HG02678 (cell line): ENCODE measurements around the gene ASH1L.
"Not testable (repeated sequence)": the region's sequence is repeated elsewhere in the genome, so short reads cannot be mapped to it uniquely, and the experiment has no call there.

Experiments used
- ATAC-seq: cut with Tn5 transposase; IDR thresholded peaks from one replicate; pipeline ENCODE4 v1.9.1; 2021; ENCODE audit warnings: mild to moderate bottlenecking, moderate library complexity; ENCODE audit not compliant: unreplicated experiment

ASH1L gene

DNA sequence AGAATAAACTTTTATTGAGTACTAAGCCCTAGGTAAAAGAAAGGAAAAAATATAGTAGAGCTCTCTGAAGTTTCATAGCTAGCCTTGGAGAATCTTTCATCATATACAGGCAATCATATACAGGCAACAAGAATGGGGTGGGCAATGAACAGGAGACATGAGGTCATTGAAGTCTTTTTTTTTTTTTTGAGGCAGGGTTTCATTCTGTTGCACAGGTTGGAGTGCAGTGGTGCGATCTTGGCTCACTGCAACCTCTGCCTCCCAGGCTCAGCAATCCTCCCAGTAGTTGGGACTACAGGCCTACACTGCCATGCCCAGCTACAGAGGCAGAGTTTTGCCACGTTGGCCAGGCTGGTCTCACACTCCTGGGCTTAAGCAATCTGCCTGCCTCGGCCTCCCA, 219.8 kb downstream of the ASH1L start:
- ATAC-seq, result no peak

GRCh38 chr1:155339515-155340097, 223.0 kb downstream of the ASH1L start:
- no peak for ATAC-seq

DNA sequence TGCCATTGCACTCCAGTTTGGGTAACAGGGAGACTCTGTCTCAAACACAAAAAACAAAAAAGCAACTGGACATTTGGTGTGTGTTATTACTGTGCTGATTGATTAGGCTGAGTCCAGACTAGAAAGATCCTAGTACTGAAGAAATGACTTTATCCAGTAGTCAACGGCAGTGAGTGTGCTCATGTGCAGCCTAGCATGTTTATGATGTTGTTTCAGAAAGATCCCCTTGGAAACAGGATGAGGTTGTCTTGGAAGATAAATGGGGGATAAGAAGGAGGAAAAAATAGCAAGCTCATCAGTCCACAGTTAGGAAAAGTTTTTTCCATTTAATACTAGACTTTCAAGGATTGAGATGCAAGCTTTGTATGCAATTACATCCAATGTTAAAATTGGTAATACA, 227.6 kb downstream of the ASH1L start:
- ATAC-seq, result no peak

GRCh38 chr1:155329980-155330598, 232.5 kb downstream of the ASH1L start:
- ATAC-seq, result no peak

GRCh38 chr1:155328856-155329255, 233.7 kb downstream of the ASH1L start:
- ATAC-seq, result not testable (repeated sequence)

GRCh38 chr1:155327981-155328380, 234.6 kb downstream of the ASH1L start:
- ATAC-seq, result no peak

DNA sequence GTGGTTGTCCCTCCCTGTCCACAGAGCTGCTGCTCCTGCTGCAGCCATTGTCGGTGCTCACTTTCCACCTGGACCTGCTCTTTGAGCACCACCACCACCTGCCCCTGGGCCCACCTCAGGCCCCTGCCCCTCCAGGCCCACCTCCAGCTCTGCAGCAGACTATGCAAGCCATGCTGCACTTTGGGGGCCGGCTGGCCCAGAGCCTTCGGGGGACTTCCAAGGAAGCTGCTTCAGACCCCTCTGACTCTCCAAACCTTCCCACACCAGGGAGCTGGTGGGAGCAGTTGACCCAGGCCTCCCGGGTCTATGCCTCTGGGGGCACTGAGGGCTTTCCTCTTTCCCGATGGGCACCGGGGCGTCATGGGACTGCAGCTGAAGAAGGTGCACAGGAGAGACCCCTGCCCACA, 236.0 kb downstream of the ASH1L start:
- ATAC-seq, result no peak

- no peak for ATAC-seq
Observed at GRCh38 chr1:155326020-155326526, 236.5 kb downstream of the ASH1L start.

- ATAC-seq, result no peak
Observed at GRCh38 chr1:155325603-155325893, 237.1 kb downstream of the ASH1L start.

DNA sequence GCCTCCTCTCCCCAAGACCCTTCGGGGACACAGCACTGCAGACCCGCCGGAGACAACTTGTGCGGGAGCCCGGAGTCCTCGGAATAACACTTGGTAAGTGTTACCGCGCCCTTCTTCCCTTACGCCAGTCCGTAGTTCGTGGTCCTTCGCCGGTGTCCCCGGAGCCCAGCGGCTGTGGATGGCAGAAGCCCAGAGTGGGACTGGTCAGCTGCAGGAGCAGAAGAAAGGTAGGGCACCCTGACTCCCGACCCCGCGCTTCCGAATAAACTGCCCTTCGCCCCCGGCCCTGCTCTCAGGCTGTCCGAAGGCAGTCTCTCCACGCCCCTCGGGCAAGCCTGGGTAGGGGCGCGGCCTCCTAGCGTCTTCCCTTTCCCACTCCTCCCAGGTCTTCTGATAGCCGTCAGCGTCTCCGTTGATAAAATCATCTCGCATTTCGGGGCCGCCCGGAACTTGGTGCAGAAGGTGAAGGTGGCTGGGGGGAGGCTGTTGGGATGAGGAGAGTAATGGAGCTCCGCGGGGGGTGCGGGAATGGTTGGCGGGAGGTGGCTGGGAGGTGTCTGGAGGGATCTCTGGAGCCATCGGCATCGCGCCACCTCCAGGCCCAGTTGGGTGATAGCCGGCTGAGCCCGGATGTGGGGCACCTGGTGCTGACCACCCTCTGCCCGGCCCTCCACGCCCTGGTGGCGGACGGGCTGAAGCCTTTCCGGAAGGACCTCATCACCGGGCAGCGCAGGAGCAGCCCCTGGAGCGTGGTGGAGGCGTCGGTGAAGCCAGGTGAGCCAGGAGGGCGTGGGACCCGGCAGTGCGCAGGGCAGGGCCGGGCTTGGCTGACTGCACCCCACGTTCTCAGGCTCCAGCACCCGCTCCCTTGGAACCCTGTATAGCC, 237.6 kb downstream of the ASH1L start:
- ATAC-seq, result no peak

DNA sequence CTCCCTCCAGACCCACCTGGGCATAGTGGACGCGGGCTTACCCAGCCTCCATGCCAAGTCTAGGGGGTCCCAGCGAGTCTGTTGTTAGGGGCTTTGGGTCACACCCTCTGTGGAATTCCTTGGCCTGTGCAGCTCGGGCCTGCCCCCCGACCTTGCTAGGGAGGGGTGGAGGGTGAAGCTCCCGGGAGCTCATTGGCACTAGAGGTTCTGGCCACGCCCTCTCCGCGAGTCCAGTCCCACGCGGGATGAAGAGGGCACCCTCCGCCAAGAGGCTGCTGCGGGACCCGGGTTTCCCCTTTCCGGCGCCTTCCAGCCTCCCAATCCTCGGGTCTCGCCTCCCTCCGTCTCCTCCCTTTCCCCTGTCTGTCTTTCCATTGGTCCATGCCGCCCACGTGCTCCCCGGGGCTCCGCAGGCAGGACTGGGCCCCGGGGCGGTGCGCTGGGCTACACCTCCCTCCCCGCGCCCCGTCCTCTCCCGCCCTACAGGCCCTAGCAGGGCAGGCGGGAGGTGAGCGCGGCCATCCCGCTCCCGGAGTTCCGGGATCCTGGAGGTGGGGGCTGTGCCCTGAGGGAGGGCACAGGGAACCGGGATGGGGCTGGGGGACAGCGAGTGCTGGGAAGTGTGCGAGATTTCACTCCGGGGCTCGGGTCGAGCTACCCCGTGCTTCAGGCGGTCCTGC, 238.4 kb downstream of the ASH1L start:
- ATAC-seq, result peak; percentile 67

DNA sequence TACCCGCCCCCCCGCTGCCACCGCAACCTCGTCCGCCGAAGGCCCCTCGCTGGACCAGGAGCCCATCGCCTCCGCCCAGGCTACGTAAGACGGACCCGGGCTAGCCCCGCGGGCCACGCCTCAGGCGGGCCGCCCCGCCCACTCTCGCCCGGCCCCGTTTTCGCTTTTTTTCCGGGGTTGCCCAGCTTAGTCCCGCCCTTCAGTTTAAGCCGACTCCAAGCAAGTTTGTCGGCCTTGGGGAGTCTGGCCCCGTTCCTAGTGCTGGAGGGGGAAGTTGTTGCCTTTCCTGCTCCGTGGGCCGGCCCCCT, 238.9 kb downstream of the ASH1L start:
- peak; percentile 49 for ATAC-seq

- ATAC-seq, result peak; percentile 47
Observed at GRCh38 chr1:155322953-155323728, 239.5 kb downstream of the ASH1L start.

DNA sequence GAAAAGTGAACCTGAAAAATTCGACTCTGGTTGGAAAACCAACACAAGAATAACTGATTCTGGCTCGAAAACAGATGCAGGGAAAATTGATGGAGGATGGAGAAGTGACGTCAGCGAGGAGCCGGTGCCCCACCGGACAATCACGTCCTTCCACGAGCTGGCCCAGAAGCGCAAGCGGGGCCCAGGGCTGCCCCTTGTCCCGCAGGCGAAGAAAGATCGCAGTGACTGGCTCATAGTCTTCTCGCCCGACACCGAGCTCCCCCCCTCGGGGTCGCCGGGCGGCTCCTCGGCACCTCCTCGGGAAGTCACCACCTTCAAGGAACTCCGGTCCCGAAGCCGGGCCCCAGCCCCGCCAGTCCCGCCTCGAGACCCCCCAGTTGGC, 240.0 kb downstream of the ASH1L start:
- ATAC-seq, result no peak

DNA sequence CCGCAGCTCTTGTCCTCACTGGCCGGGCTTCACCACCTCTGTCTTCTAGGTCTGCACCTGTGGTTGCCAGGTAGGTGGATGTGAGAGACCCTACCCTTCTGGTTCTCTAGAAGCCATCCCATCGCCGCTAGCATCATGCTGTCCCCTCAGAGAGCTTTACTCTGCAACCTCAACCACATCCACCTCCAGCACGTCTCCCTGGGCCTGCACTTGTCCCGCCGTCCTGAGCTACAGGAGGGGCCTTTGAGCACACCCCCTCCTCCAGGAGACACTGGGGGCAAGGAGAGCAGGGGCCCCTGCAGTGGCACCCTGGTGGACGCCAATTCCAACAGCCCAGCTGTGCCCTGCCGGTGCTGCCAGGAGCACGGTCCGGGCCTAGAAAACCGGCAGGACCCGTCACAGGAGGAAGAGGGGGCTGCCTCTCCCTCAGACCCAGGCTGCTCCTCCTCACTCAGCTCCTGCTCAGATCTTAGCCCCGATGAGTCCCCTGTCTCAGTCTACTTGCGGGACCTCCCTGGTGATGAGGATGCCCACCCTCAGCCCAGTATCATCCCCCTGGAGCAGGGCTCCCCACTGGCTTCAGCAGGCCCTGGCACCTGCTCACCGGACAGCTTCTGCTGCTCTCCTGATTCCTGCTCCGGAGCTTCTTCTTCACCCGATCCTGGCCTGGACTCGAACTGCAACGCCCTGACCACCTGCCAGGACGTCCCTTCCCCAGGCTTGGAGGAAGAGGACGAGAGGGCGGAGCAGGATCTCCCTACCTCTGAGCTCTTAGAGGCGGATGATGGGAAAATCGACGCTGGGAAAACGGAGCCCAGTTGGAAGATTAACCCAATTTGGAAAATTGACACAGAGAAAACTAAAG, 240.7 kb downstream of the ASH1L start:
- no peak for ATAC-seq

GRCh38 chr1:155320661-155321617, 241.7 kb downstream of the ASH1L start, which contains the start of gene RUSC1:
RUSC1 (plus strand) TSS chr1:155320894; CDS start chr1:155321774, 880 bp downstream.
- no peak for ATAC-seq

- no peak for ATAC-seq
Observed at GRCh38 chr1:155320252-155320651, 242.4 kb downstream of the ASH1L start.

DNA sequence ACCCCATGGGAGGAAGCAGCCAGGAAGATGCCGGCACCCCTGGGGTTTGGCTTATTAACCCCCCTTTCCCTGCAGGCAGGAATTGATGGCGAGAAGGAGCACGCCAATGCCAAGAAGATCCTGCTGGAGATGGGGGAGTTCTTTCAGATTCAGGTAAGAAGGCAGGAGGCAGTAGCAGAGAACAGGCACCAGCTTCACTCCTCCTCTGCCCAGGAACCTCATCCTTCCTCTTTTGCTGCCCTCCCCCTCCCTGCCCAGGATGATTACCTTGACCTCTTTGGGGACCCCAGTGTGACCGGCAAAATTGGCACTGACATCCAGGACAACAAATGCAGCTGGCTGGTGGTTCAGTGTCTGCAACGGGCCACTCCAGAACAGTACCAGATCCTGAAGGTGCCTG, 243.1 kb downstream of the ASH1L start:
- no peak for ATAC-seq

GRCh38 chr1:155318082-155318481, 244.5 kb downstream of the ASH1L start:
- no peak for ATAC-seq
